Activated CD8-positive, alpha-beta memory T cell treated with anti-CD3 and anti-CD28 coated beads, Interleukin-2, amount 50 U/mL, for 1 hour (primary cell): Measurements from ENCODE around the gene PDE4B.

Experiments
- DNase-seq: peaks from one replicate; pipeline ENCODE4 v3.0.0-alpha.2; 2020; ENCODE audit errors: extremely low read depth

Gene PDE4B

DNA sequence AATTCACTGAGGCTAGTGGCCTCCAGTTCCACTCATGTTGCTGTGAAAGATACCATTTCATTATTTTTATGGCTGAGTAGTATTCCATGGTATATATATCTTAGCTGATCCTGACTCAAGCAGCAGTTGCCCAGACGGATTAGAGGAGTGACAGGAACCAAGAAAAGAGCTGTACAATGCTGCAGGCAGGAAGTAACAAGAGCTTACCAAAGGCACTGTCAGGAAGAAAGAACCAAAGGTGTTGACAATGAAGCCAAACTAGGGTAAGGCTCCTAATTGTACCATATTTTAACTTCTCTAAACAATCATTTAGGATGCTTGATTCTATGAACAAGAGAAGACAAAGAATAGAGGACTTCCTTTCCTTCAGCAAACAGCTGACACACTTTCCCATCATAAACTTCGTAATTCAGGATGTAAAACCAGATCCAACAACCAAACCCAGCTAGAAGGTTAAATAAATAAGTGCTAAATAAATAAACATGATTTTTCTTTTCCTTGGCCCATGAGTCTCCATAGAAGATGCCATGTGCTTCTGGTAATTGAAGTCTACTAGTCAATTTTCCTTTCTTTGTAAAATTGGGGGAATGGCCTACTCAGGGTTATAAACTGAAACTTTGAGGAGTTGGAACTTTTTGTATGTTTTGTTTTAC, 493.0 kb downstream of the PDE4B start:
- no peak for DNase-seq

DNA sequence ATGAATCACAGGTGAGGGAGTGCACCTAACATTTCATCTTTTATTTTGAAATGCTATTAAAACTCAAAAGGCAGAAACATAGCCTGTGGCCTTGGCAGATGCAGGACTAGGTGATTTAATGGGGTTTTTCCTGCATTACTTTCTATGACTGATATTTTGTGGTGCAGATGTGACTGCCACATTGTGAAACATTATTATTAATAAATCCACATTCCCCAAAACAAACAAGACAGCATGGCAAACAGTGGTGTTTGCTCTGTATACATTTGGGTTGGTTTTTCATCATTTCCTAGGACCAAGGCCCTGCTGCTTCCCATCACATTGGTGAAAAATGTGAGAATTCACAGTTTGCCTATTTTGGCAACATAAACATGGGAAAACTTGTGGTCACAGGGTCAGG, 493.6 kb downstream of the PDE4B start:
- DNase-seq: no peak

DNA sequence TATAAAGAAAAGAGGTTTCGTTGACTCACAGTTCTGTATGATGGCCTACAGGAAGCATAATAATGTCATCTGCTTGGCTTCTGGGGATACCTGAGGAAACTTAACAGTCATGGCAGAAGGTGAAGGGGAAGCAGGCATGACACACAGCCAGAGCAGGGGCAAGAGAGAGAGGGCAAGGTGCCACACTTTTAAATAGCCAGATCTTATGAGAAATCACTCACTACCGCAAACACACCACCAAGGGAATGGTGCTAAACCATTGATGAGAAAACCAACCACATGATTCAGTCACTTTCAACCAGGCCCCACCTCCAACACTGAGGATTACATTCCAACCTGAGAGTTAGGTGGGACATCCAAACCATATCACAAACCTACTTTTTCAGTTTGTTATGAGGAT, 495.4 kb downstream of the PDE4B start:
- no peak for DNase-seq

DNA sequence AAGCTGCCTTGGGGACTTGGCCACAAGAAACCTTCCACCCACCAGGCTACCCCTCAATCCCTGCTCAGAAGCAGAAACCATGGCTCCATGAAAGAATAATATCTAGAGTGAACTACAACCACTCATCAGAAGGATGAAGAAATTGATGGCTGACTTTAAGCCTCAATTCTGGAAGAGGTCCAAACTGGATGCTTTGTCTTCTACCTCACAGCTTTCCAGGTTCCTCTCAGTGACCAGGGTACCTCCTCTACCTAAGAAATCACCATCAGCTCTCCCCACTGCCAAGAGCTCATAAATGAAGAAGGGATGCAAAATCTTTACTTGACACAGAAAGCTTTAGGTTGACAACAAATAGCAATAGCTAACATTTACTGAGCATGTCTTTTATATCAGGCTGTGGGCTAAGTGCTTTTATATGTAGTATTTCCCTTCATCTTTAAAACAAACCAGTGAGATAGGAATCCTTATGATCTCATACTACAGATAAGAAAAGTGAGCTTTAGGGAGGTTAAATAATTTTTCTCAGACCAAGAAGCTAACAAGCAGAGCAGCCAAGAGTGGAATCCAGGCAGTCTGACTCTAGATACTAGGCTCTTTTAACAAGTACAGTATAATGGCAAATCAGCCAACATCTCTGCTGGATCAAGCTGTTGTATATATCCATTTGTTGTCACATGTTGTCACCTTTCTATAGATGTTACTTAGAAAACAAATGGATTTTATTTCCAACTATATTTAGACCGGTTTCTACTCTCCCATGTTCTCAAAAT, 498.3 kb downstream of the PDE4B start:
- DNase-seq: no peak

DNA sequence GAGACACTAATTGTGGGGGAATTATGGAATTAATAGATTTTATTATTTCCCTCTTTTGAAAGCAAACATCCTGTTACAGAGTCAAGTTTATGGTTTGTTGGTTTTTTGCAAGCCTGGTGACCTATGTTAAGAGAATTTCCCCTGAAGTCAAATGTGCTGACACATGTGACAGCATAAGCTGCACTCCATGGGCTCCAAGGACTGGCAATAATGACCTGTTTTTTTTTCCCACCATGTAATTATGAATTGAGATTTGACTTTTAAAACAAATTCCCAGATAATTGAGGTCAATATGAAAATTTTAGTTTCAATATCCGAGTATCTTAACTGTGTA, 498.8 kb downstream of the PDE4B start:
- no peak for DNase-seq

DNA sequence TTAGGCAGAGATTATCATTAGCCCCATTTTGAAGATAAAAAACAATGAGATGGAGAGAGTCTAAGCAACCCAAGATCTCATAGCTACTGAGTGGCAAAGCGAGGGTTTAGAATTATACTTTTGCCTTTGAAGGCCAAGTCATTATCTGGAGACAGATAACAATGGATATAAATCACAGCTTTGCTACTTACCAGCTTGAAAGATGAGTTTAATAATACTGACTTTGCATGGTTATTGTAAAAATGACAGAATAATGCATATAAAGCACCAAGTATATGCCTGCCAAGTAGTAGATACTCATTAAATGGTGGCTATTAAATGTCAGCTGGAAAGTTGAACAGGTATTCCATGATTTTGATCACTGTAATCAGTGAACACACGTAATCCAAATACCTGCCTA, 499.6 kb downstream of the PDE4B start:
- no peak for DNase-seq

DNA sequence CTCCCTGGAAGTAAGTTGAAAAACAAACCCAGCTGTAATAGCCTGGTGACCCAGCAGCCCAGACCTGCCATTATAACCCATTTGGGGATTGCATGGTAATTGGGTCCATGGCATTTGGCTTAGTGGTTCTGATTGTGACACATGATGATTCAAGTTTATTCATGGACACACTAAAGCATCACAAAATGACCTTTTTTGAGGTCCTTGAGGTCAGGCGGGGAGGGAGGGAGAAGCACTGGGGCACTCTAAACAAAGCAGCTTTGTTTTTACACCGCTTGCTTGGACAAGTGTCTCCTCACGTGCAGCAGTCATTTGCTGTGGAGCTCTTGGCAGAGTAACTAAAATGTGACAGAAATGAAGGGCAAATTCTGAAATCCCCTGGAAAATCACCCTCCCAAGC, 500.2 kb downstream of the PDE4B start:
- DNase-seq: no peak

DNA sequence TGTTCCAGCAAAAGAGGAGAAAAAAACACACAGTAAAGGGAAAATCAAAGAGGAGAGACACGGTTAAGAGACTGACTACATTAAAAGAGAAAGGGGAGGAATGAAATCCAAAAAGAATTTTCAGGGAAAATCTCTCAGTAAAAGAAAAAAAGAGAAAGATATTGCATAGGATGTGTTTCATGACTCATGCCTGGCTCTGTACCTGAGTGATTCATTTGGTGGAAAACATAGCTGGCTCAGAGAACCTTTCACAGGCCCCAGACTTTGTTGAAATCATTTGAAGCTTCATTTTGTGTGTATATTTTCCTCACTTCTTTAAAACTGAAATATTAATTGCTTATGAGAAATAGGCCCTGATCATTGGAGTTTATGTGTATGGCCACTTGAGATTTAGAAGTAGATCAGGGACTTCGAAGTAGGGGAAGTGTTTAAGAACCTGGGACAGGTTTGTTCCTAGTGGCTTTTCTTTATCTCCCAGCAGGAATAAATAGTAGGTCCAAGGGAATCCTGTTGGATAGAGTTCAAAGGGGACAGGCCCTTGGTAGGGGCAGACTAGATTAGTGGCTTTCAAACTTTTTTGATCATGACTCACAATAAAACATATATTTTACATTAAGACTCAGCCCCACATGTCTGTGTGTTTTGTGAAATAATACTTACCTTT, 502.1 kb downstream of the PDE4B start:
- no peak for DNase-seq

DNA sequence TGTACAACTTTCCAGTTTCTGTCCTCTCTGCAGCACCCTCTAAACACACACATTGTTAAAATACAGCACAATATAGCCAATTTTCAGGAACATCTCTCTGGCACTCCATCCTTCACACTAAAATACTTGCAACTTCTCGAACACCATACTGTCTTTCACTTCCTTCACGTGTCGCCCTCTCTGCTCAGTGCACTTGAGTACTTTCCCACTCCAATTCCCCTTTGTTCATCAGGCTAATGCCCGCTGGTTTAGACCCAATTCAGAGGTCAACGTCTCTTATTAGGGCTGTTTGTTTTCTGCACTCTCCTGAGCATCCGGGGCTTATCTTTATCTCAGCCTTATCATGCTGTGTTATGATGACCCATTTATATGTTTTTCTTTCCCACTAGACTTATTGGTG, 503.1 kb downstream of the PDE4B start:
- no peak for DNase-seq

DNA sequence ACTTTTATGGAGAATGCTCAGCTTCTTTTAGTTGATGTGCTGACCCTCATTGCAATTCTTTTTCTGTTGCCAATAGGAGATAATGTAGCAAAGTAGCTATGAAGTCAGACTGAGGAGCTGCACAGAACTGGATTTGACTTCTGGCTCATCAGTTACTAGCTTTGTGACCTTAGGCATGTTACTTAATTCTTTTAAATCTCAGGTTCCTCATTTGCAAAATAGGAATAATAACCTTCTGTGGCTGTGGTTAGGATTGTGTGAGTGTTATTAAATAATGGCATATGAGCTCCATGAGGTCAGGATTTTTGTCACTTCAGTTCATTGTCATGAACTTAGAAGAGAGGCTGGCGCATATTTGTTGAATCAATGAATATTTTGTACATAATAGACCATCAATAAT, 503.7 kb downstream of the PDE4B start:
- DNase-seq: no peak

DNA sequence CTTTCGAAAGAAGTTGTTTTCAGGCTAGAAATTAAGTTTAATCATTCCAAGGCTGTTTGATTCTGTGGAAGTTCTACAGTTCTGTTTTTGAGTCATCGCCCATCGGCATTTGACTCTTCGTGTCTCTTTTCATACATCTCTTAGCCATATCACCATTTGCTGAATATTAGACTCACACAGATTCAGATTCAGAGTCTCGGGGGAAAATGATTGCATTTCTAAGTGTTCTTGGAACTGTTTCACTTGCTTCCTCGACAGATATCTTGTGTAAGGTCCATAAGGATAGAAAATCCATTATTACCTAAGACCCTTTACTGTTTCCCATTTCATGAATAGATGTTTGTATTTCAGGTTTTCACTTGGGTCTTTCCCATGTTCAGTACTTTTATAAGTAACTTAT, 504.3 kb downstream of the PDE4B start:
- no peak for DNase-seq

DNA sequence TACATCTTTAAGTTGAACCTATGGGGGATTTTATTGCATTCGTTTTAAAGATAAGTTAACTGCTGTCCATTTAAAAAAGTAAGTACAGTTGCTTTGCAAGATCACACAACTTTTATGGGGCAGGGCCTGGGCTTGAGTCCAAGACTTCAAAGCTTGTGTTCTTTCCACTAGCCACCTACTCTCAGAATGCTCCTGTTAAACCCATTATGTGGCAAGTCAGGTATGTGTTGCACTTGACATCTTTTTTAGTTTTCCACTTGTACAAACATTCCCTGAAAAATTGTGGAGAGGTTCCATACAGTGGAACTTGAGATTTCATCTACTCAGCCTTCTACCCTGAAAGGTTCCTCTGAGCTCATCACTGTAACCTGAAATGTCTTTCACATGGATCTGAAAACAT, 505.8 kb downstream of the PDE4B start:
- DNase-seq: no peak

DNA sequence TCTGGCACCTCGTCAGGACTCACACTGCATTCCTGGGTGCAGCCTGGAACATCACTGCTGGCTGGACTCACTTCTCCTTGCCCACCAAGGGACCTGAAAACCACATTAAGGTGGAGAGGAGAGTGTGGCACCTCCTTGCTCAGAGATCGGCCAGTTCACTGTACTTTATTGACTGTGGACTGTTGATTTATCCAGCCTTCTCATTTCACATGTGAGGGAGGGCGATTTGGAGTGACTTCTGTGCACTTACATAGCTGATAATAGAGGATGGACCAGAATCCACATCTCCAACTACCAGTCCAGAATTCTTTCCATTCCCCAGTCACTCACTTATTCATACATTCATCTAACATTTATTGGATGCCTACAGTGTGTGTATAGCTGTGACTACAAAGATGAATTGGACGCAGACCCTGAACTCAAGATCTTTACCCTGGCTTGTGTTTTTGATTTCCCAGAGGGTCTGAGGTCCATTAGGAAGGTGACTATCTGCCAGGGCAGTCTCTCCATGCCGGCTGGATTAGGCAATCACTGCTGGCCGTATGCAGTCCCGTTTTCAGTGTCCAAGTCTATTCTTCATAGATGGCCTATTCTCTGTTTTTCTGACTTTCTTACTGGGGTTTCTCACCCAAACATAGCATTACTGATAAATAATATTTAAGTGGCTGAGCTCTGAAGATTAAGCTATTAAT, 507.7 kb downstream of the PDE4B start:
- DNase-seq: no peak

DNA sequence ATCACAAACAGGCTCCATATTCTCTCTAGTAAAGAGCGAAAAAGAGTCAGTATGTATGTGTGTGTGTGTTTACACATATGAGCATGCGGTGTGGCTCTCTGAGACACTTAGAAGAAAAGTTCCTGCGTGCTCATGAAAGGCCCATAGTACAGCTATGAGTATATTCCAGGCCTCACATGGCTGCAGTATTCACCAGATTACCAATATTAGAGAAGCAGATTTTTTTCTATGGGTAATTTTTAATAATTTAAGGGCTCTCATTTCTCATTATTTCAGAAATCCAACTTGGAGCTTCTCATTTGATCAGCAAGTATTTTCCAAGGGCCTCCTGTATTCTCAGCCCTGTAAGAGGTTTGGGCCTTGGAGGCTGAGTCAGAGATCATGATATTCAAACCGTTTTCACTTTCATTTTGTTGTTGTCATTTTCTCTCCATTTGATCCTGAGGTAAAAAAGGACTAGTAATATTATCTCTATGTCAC, 508.3 kb downstream of the PDE4B start:
- DNase-seq: no peak

DNA sequence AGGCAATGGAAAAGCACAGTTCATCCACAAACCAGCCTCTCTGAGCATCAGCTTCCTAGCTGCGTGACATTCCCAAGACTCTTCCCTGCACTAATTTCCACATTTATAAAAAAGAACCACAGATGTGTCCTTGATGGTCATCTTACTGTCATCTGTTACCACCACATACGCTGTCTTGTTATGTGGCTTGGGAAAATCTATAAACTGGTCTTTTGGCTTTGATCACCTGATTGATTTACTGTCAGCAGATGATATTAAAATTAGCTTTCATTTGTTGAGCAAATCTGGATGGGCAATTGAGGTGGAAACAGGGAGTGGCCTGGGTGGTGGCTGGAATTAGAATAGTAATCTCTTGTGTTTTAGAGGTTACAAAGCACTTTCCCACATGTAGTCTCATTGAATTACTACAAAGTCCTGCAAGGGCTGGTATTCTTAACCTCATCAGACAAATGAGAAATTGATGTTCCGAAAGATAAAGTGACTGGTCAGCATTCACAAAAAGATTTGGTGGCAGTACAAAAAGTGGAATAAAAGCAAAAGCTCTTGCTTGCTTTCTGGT, 509.6 kb downstream of the PDE4B start:
- no peak for DNase-seq

DNA sequence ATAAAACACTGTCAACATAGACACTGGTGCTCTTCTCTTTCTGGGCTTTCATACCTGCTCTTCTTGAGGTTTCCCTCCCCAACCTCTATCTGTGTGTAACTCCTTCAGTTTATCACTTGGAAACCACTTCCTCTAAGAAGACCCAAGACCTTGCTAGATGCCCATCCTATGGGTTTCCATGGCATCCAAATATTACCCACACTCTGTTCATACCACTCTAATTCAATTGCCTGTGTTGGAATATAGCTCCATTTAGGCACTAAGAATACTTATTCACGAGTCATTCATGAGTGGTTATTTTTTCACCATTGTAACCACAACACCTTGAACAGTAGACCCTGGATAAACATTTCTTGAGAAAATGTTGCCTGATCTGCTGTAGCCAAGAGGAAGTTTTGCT, 510.1 kb downstream of the PDE4B start:
- DNase-seq: no peak

DNA sequence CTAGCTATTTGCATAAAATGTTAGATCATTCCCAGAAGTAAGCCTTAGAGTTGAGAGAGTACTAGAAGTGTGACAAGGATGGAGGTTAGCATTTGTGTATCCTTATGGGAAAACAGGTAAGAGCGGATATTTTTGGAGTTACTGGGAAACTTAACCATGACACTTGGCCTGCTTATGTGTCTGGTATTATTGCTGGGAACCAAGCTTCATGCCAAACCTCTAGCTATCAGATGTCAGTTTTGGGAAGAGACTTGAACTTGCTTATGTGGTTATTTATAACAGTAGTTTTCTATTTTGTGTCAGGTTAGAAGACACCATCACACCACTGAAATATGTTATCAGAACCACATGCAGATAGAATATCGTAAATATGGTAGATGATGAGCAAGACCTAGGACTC, 511.0 kb downstream of the PDE4B start:
- no peak for DNase-seq

DNA sequence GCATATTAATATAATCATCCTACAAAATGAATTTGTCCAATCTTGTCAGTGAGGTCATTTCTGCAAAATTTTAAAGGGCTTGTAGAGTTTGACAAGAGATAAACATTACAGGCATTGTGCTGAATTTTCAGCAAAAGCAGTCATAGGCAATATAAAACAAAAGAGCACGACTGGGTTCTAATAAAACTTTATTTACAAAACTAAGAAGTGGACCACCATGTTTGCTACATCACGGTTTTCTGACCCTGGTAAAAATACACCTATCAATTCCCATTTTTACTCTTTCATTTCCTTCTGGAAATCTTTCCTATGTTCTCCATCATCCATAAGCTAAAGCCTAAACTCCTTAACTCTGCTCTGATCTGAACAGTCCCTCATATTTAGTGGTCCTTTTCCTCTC, 511.4 kb downstream of the PDE4B start:
- no peak for DNase-seq

DNA sequence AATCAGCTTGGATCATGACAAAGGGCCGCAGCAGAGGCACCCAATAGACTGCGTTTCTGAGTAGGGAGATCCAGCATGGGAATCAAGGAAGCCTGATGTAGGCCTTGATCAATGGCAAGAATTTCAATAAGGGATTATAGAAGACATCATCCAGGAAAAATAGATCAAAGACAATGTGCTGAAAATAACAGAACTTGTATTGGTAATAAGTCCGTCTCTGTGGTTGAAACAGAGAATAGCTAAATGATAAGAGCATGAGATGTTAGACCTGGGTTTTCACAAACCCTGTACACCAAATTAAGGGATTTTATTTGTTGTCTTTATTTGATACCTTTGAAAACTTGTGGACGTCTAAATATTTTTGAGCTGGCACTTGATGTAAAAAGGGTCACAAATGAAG, 513.2 kb downstream of the PDE4B start:
- DNase-seq: no peak

DNA sequence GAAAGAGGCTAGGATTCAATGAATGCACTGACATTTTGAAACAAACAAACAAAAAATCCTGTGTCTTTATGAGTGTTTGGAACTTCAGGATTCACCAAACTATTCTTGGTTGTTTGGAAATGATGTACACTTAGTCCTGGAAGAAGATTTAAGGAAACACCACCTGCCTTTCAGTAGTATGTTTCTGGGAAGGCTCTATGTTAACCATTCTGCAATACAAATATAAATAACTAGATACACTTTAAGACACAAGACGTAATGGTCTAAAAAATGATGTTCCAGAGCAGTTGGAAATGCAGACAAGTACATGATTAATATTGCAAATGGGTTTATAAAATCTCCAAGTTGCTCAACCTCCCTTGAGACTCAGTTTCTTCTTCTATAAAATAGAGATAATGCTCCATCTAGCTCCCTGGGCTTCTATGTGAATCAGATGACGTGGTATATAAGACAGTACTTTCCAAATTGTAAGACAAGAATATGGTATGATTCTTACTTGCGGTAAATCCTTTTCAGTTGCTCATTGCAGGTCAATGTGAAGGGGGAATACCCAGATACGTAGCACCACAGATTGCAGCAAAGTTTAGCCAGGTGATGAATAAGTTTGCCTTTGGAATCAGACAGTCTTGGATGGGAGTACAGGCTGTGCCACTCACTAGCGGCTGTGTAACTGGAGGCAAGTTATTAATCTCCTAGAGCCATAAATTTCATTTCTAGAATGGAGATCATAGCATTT, 516.5 kb downstream of the PDE4B start:
- DNase-seq: no peak

DNA sequence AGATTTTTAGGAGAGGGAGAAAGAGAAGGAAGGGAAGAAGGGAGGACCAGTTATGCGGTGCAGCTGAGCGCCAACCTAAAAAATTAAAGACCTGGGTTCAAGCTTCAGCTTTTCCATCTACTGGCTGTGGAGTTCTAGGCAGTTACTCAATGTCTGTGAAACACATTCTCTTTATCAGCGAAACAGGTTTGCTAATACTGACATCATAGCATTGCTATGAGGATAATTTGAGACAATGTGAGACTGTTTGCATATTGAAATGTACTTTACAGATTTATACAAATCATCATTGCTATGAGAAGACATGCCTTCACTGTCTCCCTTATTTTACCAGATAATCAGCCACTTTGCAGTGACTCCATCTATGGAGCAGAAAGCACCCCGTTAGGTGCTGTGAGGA, 518.4 kb downstream of the PDE4B start:
- DNase-seq: no peak

DNA sequence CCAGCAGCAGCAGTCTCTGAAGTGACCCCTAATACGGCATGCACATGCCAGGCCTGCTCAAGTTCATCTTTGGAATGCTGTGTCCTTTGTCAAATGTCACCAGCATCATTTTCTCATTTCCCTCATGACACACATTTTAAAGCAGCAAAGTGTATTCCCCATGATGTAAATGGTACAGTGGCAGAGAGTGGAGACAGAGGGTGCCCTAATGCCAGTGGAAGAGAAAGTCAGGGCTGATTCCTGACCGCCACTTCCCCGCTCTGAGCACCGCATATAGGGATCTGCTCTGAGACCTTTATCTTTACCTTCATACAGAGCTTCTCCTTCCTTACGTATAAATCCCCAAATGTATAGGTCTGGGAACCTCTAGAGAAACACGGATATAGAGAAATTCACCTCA, 518.9 kb downstream of the PDE4B start:
- DNase-seq: no peak
